Measurements from ENCODE around the gene NR1H2.
A peak's percentile ranks its signal among the peaks of the same experiment; 100 is the strongest.
"Not testable (repeated sequence)": the region's sequence is repeated elsewhere in the genome, so short reads cannot be mapped to it uniquely, and the experiment has no call there.

The NR1H2 gene

DNA sequence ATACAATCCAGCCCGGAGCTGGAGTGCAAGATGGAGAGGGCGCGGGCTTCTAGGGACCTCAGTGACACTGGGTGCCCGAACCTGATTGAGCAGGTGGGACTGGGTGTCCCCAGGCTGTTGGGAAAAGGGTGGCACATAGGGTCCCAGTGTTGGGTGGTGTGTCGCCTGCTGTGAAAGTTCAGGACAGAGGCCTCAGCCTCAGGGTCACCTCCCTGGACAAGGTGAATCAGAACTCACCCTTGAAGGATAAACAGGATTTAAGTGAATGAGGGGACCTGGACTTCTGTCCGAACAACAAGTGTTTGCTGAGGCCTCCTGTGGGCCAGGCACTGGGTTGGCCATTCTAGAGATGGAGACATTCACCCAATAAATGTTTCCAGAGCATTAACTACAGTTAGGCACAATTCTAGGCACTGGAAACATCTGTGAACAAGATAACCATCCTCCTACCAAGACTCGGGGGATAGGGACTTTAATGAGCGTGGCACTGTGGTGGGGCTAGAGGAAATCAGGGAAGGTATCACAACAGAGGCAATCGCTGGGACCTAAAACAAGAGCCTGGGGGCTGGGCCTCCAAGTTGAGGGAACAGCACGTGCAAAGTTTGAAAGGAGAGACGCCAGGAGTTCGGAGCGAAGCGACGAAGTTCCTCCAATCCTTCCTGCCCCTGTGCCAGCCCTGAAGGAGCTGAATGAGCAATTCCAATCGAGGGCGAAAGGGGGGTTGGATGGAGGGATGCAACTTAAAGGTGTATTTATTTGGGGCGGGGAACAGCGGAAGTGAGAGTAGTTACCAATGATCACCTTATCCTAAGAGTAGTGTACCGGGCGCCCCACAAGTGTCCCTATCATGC lies 7.0 kb downstream of the NR1H2 start:
- Histone ChIP-seq H3K27me3 (ENCODE audit: control insufficient read depth in 1 of 2, insufficient read depth in 2 of 2, low read length in 2 of 2) (no peaks in the 10 kb centered on the region), H3K4me3 (ENCODE audit: low read depth in 1 of 2, low read length in 2 of 2) (peak overlapping the region; percentile 81 to 86), H3K9ac (ENCODE audit: low read length) (no peak overlapping the region), H3K36me3 (ENCODE audit: insufficient read depth, low read length) (peaks cover 33% of the 10 kb centered on the region), H3K4me1 (ENCODE audit: insufficient read depth, low read length) (peaks cover 9% of the 10 kb centered on the region), H3K27ac (ENCODE audit: low read depth, low read length) (peak overlapping the region; percentile 83), H3K9me3 (ENCODE audit: low read length) (no peaks in the 10 kb centered on the region)

DNA sequence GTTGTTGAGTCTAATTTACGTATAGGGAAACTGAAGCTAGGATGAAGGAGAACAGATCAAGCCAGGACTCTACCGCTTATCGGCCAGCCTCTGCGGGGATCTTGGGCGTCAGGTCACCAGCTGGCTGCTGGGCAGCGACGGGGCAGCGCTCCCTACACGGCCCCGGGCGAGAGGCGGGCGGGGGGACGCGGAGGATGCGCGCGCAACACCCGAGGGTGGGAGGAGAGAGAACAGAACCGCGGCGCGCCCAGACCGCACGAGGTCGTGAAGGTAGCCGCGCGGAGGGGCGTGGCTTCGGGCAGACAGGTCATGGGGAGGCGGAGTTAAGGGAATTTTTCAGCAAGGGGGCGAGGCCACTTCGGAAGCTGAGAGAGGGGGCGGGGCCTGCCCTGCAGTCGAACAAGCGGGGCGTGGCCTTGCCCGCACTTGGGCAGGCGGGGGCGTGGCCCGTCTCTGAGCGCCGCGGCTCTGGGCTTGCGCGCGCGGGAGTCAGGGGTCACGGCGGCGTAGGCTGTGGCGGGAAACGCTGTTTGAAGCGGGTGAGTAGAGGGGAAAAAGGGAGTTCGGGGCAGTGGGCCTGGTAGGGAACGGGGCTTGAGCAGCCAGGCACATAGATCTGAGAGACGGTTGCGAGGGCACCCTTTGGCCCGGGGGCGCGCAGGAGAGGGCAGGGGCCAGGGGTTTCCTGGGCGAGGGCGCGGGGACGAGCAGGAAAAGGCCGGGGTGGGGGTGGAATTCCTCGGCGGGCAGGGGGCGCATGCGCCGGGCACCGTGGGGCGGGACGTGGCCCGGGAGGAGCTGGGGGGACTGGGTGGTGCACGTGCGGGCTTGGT lies 7.8 kb downstream of the NR1H2 start, which contains the start of gene POLD1:
Gene POLD1 (plus strand): TSS at position 496 of the 833 bp plus-strand sequence. CDS start 14,505 bp downstream, outside the sequence.
- Histone ChIP-seq H3K27ac (ENCODE audit: low read depth, low read length) (peak within 1 kb of the TSS; percentile 83), H3K27me3 (ENCODE audit: control insufficient read depth in 1 of 2, insufficient read depth in 2 of 2, low read length in 2 of 2) (no peaks in the 10 kb centered on the region), H3K4me1 (ENCODE audit: insufficient read depth, low read length) (peaks cover 9% of the 10 kb centered on the region), H3K9ac (ENCODE audit: low read length) (peak within 1 kb of the TSS; percentile 50), H3K4me3 (ENCODE audit: low read depth in 1 of 2, low read length in 2 of 2) (peak within 1 kb of the TSS; percentile 81 to 86), H3K36me3 (ENCODE audit: insufficient read depth, low read length) (peaks cover 24% of the 10 kb centered on the region), H3K9me3 (ENCODE audit: low read length) (no peaks in the 10 kb centered on the region)

DNA sequence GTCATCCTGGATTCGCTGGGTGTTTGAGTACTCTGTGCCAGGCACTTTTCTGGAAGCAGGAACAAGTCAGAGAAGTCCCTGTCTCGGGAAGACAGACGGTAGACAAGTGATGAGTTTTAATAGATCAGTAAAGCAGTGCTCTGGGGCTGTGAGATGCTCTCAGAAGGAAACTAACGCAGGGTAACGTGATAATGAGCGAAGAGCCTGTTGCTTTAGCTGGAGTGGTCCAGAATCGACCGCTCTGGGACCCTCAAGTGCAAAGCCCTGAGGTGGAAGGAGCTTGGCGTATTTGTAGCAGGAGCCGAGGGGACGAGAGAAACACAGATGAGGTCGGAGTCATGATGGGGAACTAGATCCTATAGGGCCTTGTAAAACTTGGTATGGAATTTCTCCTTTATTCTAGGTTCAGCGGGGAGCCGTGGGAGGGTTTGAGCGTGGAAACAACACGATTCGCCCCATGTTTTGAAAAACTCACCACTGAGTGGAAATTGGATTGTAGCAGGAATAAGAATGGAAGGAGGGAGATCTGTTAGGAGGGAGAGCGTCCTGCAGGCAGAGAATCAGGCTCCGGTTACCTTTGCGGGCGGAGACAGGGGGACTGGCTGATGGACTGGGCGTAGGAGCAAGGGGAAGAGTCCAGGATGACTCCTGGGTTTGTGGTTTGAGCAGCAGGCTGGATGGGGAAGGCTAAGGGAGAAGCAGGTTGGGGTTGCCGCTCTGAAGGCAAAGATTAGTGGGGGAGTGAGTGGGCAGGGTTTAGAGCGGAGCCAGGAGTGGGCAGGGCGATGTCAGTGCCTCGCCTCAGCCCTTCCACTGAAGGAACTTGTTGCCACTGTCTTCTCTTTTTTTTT lies 8.7 kb downstream of the NR1H2 start:
- H3K4me1 ChIP-seq (ENCODE audit: insufficient read depth, low read length), result peaks cover 9% of the 10 kb centered on the region
- peaks cover 16% of the 10 kb centered on the region for H3K36me3 ChIP-seq (ENCODE audit: insufficient read depth, low read length)
- H3K9ac ChIP-seq (ENCODE audit: low read length), result peak overlapping the region; percentile 50
- peak overlapping the region; percentile 81 to 86 for H3K4me3 ChIP-seq (ENCODE audit: low read depth in 1 of 2, low read length in 2 of 2)
- H3K27me3 ChIP-seq (ENCODE audit: control insufficient read depth in 1 of 2, insufficient read depth in 2 of 2, low read length in 2 of 2), result no peaks in the 10 kb centered on the region
- no peaks in the 10 kb centered on the region for H3K9me3 ChIP-seq (ENCODE audit: low read length)
- peak overlapping the region; percentile 83 for H3K27ac ChIP-seq (ENCODE audit: low read depth, low read length)

DNA sequence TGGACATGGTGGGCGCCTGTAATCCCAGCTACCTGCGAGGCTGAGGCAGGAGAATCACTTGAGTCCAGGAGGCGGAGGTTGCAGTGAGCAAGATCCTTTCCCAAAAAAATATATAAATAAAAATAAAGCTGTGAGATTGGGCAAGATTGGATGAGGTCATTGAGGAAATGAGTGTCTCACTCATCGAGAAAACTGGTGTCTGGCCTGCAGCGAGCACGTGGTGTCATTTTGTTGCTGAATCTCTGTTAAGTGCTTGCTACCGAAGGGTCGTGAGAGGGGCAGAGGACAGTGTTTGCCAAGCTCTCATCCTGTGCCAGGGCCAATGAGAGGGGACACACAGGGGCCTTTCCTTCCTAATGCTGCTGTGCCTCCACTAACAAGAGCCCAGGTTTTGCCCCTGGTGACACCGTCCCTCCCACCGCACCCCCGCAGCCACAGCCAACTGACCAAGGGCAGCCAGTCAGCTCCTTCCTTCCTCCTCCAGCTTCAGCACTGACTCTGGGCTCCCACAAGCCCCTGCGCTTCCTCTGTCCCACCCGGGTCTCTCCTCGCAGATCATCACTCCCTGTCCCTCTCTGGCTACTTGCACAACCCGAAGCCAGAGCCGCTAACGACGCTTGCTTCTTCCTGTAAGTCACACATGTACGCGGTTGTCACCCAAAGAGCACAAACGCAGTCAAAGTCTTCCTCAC lies 11.1 kb downstream of the NR1H2 start:
- H3K27ac ChIP-seq (ENCODE audit: low read depth, low read length), result no peak overlapping the region
- no peaks in the 10 kb centered on the region for H3K36me3 ChIP-seq (ENCODE audit: insufficient read depth, low read length)
- peaks cover 9% of the 10 kb centered on the region for H3K4me1 ChIP-seq (ENCODE audit: insufficient read depth, low read length)
- no peak overlapping the region for H3K4me3 ChIP-seq (ENCODE audit: low read depth in 1 of 2, low read length in 2 of 2)
- no peak overlapping the region for H3K9ac ChIP-seq (ENCODE audit: low read length)
- no peaks in the 10 kb centered on the region for H3K9me3 ChIP-seq (ENCODE audit: low read length)
- no peaks in the 10 kb centered on the region for H3K27me3 ChIP-seq (ENCODE audit: control insufficient read depth in 1 of 2, insufficient read depth in 2 of 2, low read length in 2 of 2)

DNA sequence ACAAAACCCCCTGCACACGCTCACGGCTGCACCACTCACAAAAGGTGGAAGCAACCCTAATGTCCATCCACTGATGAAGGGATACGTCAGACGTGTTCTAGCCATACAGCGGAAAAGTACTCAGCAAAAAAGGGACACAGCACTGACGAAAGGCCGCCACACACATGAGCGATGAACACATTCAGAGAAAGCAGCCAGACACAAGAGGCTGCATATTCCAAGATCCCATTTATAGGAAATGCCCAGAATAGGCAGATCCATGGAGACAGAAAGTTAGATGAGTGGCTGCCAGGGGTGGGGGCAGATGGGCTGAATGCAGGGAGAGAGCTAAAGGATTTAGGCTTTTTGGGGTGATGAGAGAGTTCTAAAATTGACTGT lies 11.6 kb downstream of the NR1H2 start:
- H3K9ac ChIP-seq (ENCODE audit: low read length), result no peak overlapping the region
- no peaks in the 10 kb centered on the region for H3K27me3 ChIP-seq (ENCODE audit: control insufficient read depth in 1 of 2, insufficient read depth in 2 of 2, low read length in 2 of 2)
- peaks cover 9% of the 10 kb centered on the region for H3K4me1 ChIP-seq (ENCODE audit: insufficient read depth, low read length)
- H3K27ac ChIP-seq (ENCODE audit: low read depth, low read length), result no peak overlapping the region
- H3K9me3 ChIP-seq (ENCODE audit: low read length), result no peaks in the 10 kb centered on the region
- no peaks in the 10 kb centered on the region for H3K36me3 ChIP-seq (ENCODE audit: insufficient read depth, low read length)
- H3K4me3 ChIP-seq (ENCODE audit: low read depth in 1 of 2, low read length in 2 of 2), result no peak overlapping the region

DNA sequence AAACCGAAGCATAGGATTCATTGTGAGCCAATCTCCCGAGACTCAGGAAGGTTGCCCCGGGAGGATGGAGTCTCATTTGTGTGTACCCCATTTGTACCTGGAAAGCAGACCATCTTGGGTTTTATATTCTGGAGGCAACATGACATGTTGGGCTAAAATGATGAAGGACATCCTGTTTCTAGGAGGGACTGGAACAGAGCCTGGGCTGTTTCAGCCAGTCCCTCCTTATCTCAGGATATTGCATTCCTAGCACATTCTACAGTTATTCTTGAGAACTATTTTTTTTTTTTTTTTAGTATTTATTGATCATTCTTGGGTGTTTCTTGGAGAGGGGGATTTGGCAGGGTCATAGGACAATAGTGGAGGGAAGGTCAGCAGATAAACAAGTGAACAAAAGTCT lies 14.0 kb downstream of the NR1H2 start:
- not testable (repeated sequence) for H3K9me3 ChIP-seq (ENCODE audit: low read length); H3K4me3 ChIP-seq (ENCODE audit: low read depth in 1 of 2, low read length in 2 of 2); H3K36me3 ChIP-seq (ENCODE audit: insufficient read depth, low read length); H3K27me3 ChIP-seq (ENCODE audit: control insufficient read depth in 1 of 2, insufficient read depth in 2 of 2, low read length in 2 of 2); H3K4me1 ChIP-seq (ENCODE audit: insufficient read depth, low read length); H3K27ac ChIP-seq (ENCODE audit: low read depth, low read length); H3K9ac ChIP-seq (ENCODE audit: low read length)

DNA sequence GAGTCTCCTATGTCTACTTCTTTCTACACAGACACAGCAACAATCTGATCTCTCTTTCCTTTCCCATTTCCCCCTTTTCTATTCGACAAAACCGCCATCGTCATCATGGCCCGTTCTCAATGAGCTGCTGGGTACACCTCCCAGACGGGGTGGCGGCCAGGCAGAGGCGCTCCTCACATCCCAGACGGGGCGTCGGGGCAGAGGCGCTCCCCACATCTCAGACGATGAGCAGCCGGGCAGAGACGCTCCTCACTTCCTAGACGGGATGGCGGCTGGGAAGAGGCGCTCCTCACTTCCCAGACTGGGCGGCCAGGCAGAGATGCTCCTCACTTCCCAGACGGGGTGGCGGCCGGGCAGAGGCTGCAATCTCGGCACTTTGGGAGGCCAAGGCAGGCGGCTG lies 14.7 kb downstream of the NR1H2 start:
- H3K9me3 ChIP-seq (ENCODE audit: low read length); H3K9ac ChIP-seq (ENCODE audit: low read length); H3K4me3 ChIP-seq (ENCODE audit: low read depth in 1 of 2, low read length in 2 of 2); H3K27ac ChIP-seq (ENCODE audit: low read depth, low read length); H3K36me3 ChIP-seq (ENCODE audit: insufficient read depth, low read length); H3K27me3 ChIP-seq (ENCODE audit: control insufficient read depth in 1 of 2, insufficient read depth in 2 of 2, low read length in 2 of 2); H3K4me1 ChIP-seq (ENCODE audit: insufficient read depth, low read length): not testable (repeated sequence)

DNA sequence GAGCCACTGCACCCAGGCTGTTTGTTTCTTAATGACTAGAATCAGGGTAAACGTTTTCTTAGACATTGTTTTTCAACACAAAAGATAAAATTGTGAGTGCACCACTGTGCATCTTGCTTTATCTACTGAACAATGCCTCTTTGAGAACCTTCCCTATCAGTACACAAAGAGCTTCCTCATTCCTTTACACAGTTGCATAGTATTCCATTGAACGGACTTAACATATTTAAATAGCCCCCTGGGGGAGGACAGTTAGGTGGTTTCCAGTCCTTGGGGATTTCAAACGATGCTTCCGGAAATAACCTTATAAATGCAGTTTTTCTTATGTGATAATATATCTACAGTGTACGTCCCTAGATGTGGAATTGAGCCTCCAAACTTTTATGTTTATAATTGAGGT lies 16.5 kb downstream of the NR1H2 start:
- Histone ChIP-seq H3K4me3 (ENCODE audit: low read depth in 1 of 2, low read length in 2 of 2) (no peak overlapping the region), H3K36me3 (ENCODE audit: insufficient read depth, low read length) (no peaks in the 10 kb centered on the region), H3K27me3 (ENCODE audit: control insufficient read depth in 1 of 2, insufficient read depth in 2 of 2, low read length in 2 of 2) (no peaks in the 10 kb centered on the region), H3K9ac (ENCODE audit: low read length) (no peak overlapping the region), H3K27ac (ENCODE audit: low read depth, low read length) (no peak overlapping the region), H3K4me1 (ENCODE audit: insufficient read depth, low read length) (no peaks in the 10 kb centered on the region), H3K9me3 (ENCODE audit: low read length) (no peaks in the 10 kb centered on the region)

DNA sequence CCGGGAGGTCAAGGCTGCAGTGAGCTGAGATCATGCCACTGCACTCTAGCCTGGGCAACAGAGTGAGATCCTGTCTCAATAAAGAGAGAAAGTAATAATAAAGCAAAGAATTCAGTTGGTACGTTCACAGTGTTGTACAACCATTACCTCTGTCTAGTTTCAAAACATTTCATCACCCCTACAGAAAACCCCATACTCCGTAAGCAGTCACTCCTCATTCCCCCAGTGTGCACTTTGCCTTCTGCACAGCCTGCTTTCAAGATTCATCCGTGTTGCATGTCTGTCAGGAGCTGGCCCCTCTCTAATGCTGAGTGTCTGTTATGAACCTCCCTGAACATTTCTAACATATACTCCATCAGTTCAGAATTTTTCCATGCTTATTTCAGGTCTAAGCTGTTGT lies 17.3 kb downstream of the NR1H2 start:
- Histone ChIP-seq H3K36me3 (ENCODE audit: insufficient read depth, low read length) (no peaks in the 10 kb centered on the region), H3K27me3 (ENCODE audit: control insufficient read depth in 1 of 2, insufficient read depth in 2 of 2, low read length in 2 of 2) (no peaks in the 10 kb centered on the region)

DNA sequence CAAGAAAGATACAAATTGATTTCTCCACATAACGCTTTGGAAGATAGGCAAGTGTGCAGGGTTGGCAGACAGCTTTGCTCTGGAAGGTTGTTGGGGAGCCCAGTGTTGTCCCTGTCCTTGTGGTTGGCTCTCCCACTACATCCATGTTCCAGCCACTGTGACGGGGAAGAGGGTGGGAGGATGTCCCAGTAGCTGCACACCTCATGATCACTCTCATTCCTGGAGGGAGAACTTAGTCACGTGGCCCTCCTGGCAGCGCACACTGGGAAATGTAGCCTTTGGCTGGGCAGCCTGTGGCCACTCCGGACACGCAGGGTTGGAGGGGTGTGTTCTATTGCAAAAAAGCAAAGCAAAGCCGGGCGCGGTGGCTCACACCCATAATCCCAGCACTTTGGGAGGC lies 17.8 kb downstream of the NR1H2 start:
- no peaks in the 10 kb centered on the region for H3K27me3 ChIP-seq (ENCODE audit: control insufficient read depth in 1 of 2, insufficient read depth in 2 of 2, low read length in 2 of 2)
- H3K9me3 ChIP-seq (ENCODE audit: low read length), result no peaks in the 10 kb centered on the region
- no peaks in the 10 kb centered on the region for H3K36me3 ChIP-seq (ENCODE audit: insufficient read depth, low read length)
- H3K4me1 ChIP-seq (ENCODE audit: insufficient read depth, low read length), result no peaks in the 10 kb centered on the region
- no peak overlapping the region for H3K9ac ChIP-seq (ENCODE audit: low read length)
- no peak overlapping the region for H3K4me3 ChIP-seq (ENCODE audit: low read depth in 1 of 2, low read length in 2 of 2)
- H3K27ac ChIP-seq (ENCODE audit: low read depth, low read length), result no peak overlapping the region

More for the DNA sequence above, 17.3 kb downstream of the NR1H2 start:
- H3K27ac ChIP-seq (ENCODE audit: low read depth, low read length), result no peak overlapping the region
- no peak overlapping the region for H3K9ac ChIP-seq (ENCODE audit: low read length)
- H3K4me3 ChIP-seq (ENCODE audit: low read depth in 1 of 2, low read length in 2 of 2), result no peak overlapping the region
- H3K4me1 ChIP-seq (ENCODE audit: insufficient read depth, low read length), result no peaks in the 10 kb centered on the region
- H3K9me3 ChIP-seq (ENCODE audit: low read length), result no peaks in the 10 kb centered on the region

Data from muscle layer of colon (tissue), 2 donors.